HG03097 (cell line): ENCODE measurements around the gene NRG2.

ENCODE experiments used
- ATAC-seq: cut with Tn5 transposase; IDR thresholded peaks from one replicate; pipeline ENCODE4 v1.9.1; 2021; ENCODE audit not compliant: unreplicated experiment, low FRiP score

The NRG2 gene

DNA sequence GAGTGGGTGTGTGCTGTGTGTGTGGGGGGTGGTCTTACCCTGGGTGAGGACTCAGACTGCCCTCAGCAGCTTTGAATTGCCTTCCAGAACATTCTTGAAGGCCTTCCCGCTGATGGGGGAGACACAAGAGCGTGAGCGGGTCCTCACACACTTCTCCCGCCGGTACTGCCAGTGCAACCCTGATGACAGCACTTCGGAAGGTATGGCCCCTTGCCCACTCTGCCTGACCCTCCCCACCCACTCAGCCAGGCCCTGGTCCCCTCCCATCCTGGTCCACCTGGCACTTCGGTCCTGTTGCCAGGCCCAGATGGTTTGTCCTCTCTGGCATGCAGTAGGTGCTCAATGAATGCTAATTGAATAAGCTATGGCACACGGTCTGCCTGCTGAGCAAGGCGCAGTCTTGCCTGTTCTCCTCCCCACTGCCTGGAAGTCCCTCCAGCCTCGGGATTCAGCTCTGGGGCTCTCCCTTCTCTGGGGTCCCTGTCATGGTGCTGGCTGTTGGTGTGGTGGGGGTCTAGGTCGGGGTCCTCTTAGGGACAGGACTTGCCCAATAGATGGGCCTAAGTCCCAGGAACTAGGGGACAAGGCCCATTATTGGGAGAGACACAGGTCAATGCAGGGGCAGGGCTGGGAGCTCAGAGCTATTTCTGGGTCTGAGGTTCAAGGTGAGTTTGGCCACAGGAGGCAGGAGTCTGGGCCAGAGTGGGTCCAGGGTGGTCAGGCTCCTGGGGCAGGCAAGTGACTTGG is 221.1 kb downstream of the NRG2 start:
- ATAC-seq, result no peak

- ATAC-seq, result no peak
These were observed 222.5 kb downstream of the NRG2 start for GRCh38 chr5:139820606-139821005.

- no peak for ATAC-seq
These were observed 223.0 kb downstream of the NRG2 start for GRCh38 chr5:139820130-139820529.

GRCh38 chr5:139817970-139818369 is 225.1 kb downstream of the NRG2 start:
- no peak for ATAC-seq

GRCh38 chr5:139817362-139817761 is 225.7 kb downstream of the NRG2 start:
- no peak for ATAC-seq

DNA sequence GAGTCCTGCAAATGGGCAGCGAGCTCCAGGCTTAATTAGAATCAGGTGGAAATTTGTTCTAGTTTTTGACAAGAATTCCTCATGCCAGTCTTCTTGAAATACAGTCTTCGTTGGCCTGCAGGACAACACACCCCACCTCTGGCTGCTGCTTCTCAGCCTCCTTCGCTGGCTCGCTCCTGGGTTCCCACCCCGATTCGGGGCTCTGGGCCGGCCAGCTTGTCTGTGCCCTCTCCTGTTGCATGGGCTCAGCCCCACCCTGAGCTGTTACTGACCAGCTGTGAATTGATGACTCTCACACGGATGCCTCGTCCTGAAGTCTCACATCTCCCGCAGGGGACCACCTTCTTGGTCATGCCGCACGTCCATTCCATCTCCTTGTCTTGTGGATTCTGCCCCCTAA is 226.5 kb downstream of the NRG2 start:
- ATAC-seq, result no peak

DNA sequence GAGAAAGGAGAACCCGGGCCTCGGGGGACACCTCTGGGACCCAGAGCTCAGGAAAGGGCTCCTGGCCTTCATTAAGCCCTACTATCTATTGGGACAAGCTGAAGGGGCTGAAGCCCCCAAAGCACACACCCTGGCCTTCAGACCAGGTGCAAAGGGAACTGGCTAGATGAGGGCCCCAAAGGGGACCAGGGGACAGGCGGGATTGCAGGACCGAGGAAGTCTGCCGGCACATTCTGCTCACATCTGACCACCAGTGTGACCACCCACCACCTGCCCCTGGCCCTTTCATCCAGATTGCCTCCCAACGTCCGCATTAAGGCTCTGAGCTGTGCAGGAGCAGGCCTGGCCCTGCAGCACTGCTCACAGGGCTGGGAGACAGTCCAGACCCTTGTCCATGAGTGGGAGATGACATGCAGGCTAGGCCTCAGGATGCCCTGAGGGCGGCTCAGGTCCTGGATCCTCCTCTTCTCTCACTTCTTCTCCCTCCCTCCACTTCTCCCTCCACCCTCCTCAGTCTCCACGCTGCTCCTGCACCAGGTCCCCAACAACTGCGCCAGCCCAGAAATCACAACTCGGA is 228.3 kb downstream of the NRG2 start:
- ATAC-seq, result no peak

DNA sequence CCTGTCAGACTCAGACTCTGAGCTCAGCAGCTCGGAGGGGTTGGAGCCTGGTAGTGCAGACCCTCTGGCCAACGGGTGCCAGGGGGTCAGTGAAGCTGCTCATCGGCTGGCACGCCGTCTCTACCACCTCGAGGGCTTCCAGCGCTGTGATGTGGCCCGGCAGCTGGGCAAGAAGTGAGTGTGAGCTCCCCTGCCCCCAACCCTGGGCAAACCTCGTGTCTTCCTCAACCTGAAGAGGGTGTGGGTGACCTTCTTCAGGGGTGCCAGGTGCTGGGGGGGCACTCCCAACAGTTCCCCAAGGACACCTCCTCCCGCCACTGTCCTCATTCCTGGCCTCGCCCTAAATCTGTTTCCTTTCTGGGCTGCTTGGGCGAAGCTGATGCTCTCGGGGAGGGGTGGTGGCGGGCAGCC is 228.9 kb downstream of the NRG2 start:
- ATAC-seq, result no peak

DNA sequence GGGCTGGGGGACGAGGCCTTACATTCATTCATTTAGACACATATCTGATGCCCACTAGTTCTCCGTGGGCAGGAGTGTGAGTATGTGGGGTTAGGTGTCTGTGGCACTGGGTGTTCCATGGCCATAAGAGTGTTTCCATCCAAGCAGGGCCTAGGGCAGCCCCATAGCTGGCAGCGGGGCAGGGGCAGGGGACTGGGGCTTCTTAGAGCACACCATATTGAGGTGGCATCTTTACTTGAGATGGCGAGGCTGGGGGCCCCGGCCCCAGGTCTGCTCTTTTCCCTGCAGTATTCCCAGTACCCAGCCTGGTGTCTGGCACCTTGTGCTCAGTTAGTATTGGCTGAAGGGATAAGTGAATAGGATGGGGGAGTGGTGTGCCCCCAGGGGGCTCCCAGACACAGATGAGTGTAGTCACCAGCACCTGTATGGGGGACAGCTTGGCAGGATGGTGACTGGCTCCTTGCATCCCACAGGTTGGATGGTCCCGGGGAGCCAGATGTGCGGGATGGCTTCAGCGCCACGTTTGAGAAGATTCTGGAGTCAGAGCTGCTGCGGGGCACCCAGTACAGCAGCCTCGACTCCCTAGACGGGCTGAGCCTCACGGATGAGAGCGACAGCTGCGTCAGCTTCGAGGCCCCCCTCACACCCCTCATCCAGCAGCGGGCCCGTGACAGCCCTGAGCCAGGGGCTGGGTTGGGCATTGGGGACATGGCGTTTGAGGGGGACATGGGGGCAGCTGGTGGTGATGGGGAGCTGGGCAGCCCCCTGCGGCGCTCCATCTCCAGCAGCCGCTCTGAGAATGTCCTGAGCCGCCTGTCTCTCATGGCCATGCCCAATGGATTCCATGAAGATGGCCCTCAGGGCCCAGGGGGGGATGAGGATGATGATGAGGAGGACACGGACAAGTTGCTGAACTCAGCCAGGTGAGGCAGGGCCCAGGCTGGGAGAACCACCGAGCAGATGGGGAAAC is 230.0 kb downstream of the NRG2 start:
- no peak for ATAC-seq

- ATAC-seq, result no peak
These were observed 230.8 kb downstream of the NRG2 start for GRCh38 chr5:139812323-139812722.

GRCh38 chr5:139811274-139811607 is 231.9 kb downstream of the NRG2 start:
- no peak for ATAC-seq

DNA sequence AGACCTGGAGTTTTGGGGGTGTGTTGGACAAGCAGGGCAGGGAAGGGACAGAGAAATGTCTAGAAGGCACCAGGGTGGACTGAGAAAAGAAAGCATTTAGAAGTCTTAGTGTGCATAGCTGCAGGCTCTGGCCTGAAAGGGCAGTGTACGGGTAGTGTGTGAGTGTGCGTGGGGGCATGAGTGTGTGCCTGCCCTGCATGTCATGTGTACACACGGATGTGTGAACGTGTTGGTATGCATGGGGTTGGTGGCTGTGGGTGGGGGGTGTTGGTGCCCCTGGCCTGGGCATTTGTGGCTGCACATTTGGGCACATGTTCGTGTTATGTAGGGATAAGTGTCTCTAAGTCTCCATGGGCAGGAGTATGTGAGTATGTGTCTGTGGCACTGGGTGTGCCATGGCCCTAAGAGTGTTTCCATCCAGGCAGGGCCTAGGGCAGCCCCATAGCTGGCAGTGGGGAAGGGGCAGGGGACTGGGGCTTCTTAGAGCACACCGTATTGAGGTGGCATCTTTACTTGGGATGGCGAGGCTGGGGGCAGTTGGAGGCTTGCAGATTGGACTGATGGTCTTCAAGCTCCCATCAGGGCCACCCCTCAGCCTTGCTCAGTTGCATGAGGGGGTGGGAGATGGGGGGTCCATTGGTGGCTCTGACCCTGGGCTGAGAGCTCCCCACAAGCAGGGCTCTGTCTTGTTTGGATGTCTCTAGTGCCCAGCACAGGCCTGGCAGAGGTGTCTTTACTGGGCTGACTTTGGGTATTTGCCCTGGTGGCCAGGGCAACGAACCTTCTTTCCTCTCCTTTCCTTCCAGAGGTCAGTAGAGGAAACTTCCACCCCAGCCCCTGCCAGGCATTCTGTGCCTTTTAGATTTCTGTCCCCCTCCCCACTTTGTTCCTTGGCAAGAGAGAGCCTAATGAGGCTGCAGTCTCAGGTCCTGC is 232.5 kb downstream of the NRG2 start:
- ATAC-seq, result no peak

GRCh38 chr5:139809331-139809810 is 233.7 kb downstream of the NRG2 start:
- no peak for ATAC-seq

GRCh38 chr5:139808481-139809330 is 234.4 kb downstream of the NRG2 start:
- no peak for ATAC-seq

GRCh38 chr5:139807647-139808030 is 235.5 kb downstream of the NRG2 start:
- no peak for ATAC-seq

GRCh38 chr5:139806726-139807646 is 236.1 kb downstream of the NRG2 start:
- no peak for ATAC-seq

- ATAC-seq, result no peak
These were observed 237.0 kb downstream of the NRG2 start for GRCh38 chr5:139806111-139806510.

DNA sequence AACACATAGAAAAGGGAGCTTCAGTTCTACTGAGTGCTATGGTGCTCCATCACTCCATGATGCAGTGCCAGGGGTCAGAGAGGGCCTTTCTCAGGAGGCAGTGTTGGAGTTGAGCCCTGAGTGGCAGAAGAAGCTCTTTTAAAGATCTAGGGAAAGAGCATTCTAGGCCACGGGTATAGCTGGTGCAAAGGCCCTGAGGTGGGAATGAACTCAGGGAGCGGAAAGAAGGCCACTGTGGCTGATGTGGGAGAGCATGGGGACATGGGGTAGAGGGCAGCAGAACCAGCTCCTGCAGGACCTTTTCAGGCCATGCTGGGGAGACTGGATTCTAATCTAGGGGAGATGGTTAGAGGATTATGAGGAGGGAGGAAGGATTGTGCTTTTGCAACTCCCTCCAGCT is 237.6 kb downstream of the NRG2 start:
- no peak for ATAC-seq
